D721Med (cell line): ENCODE data around the gene CCIN.

Experiments used
- DNase-seq: peaks from one replicate; pipeline ENCODE4 v3.0.0; 2011; ENCODE audit warnings: low spot score; ENCODE audit not compliant: insufficient read length
- FAIRE-seq: peaks from 2 replicates; lab custom pipeline; 2011; peaks lifted over from hg19 to GRCh38; lab: Jason Lieb, UNC
- TF ChIP-seq, protein P1 (sequence below): IDR thresholded peaks from 2 replicates; pipeline ENCODE4 v1.5.1; 2012; ENCODE audit warnings: mild to moderate bottlenecking, control low read depth; ENCODE audit not compliant: insufficient read depth; ENCODE audit errors: missing control alignments

CCIN gene

GRCh38 chr9:36190388-36191289 is 21.5 kb downstream of the CCIN start, which contains the start of gene CLTA:
Gene CLTA (plus strand): TSS chr9:36190921. CDS start chr9:36191057, 136 bp downstream.
- DNase-seq (peak; percentile 96), FAIRE-seq (no peak)
- TF ChIP-seq, protein P1, sequence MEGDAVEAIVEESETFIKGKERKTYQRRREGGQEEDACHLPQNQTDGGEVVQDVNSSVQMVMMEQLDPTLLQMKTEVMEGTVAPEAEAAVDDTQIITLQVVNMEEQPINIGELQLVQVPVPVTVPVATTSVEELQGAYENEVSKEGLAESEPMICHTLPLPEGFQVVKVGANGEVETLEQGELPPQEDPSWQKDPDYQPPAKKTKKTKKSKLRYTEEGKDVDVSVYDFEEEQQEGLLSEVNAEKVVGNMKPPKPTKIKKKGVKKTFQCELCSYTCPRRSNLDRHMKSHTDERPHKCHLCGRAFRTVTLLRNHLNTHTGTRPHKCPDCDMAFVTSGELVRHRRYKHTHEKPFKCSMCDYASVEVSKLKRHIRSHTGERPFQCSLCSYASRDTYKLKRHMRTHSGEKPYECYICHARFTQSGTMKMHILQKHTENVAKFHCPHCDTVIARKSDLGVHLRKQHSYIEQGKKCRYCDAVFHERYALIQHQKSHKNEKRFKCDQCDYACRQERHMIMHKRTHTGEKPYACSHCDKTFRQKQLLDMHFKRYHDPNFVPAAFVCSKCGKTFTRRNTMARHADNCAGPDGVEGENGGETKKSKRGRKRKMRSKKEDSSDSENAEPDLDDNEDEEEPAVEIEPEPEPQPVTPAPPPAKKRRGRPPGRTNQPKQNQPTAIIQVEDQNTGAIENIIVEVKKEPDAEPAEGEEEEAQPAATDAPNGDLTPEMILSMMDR: peak; percentile 57

- DNase-seq (no peak), FAIRE-seq (no peak)
Observed at GRCh38 chr9:36191290-36191645, 22.1 kb downstream of the CCIN start.

GRCh38 chr9:36191686-36192085 is 22.5 kb downstream of the CCIN start:
- DNase-seq: no peak
- no peak for FAIRE-seq
- TF ChIP-seq, protein P1: no peak

More at GRCh38 chr9:36191290-36191645, 22.1 kb downstream of the CCIN start:
- TF ChIP-seq, protein P1: no peak

GRCh38 chr9:36192196-36192595 is 23.0 kb downstream of the CCIN start:
- DNase-seq: no peak
- no peak for FAIRE-seq
- TF ChIP-seq, protein P1: no peak

GRCh38 chr9:36193023-36193422 is 23.8 kb downstream of the CCIN start:
- no peak for DNase-seq
- FAIRE-seq: no peak
- TF ChIP-seq, protein P1: no peak

- DNase-seq (no peak), FAIRE-seq (no peak)
- TF ChIP-seq, protein P1: no peak
Observed at GRCh38 chr9:36194326-36195000, 25.3 kb downstream of the CCIN start.
